ENCODE results near the gene TCF3.
"Not testable (repeated sequence)": the region's sequence is repeated elsewhere in the genome, so short reads cannot be mapped to it uniquely, and the experiment has no call there.

TCF3 gene

DNA sequence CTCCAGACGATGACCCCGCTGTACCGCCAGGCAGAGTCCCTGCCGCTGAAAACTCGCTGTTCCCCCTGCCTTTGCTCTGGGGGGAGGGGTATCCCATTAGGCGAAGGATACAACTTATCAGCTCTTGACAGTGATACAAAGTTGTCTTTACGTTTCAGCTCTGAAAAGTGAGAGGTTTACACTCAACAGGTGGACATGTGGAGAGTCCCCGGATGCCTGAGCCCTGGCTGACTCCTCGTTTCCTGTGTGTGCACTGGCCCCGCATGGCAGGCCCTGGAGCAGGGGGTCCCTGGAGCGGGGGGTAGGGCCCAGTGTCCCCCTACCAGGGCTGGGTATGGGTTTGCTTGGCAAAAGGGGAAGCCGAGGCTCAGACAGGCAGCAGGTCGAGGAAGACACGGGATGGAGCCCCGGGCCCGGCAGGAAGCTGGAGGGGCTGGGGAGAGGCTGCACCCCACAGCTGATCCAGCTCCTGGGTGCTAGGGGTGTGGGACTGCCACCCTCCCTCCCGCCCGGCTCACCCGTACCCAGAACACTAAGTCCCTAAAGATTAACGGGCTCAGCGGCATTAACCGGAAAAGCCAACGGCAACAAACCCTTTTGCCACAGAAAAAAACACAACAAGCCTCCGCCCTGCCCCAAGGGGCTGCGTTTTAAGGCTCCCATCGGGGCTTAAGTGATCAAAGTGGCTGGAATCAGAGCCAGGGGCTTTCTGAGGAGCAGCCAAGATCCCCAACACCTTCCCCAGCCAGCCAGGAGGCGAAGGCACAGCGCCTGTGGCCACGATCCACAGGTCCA lies 5.6 kb downstream of the TCF3 start:
- TF ChIP-seq, protein P1, sequence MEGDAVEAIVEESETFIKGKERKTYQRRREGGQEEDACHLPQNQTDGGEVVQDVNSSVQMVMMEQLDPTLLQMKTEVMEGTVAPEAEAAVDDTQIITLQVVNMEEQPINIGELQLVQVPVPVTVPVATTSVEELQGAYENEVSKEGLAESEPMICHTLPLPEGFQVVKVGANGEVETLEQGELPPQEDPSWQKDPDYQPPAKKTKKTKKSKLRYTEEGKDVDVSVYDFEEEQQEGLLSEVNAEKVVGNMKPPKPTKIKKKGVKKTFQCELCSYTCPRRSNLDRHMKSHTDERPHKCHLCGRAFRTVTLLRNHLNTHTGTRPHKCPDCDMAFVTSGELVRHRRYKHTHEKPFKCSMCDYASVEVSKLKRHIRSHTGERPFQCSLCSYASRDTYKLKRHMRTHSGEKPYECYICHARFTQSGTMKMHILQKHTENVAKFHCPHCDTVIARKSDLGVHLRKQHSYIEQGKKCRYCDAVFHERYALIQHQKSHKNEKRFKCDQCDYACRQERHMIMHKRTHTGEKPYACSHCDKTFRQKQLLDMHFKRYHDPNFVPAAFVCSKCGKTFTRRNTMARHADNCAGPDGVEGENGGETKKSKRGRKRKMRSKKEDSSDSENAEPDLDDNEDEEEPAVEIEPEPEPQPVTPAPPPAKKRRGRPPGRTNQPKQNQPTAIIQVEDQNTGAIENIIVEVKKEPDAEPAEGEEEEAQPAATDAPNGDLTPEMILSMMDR (IDR thresholded peaks at IDR 0.05; ENCODE audit: unreplicated experiment in 3 of 3) = no peak
- H3K27me3 Mint-ChIP-seq (ENCODE audit: low read depth) = no peaks in the 10 kb centered on the region
- H3K9me3 Mint-ChIP-seq = no peaks in the 10 kb centered on the region
- H3K27ac Mint-ChIP-seq = no peak overlapping the region
- H3K4me3 Mint-ChIP-seq = no peak overlapping the region
- peaks cover 7% of the 10 kb centered on the region for H3K4me1 Mint-ChIP-seq
- peaks cover 24% of the 10 kb centered on the region for H3K36me3 Mint-ChIP-seq (ENCODE audit: low read depth)

DNA sequence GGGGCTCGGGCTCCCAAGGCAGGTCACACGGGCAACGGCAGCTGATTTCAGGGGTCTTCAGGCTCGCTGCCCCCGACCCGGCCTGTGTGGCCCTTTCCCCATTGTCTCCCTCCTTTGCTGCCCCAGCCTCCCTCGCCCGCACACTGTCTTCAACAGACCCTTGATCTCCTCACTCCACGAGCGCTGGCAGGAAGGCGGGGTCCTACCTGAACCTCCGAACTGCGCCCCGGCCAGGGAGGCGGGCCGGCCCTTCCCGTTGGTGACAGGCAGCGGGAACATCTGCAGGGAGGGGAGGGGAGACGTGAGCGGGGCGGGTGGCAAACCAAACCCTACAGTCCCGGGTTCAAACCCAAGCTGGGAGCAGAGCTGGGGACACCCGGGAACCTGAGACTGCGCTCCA lies 6.3 kb downstream of the TCF3 start:
- no peaks in the 10 kb centered on the region for H3K9me3 Mint-ChIP-seq
- peaks cover 7% of the 10 kb centered on the region for H3K4me1 Mint-ChIP-seq
- peaks cover 26% of the 10 kb centered on the region for H3K36me3 Mint-ChIP-seq (ENCODE audit: low read depth)
- no peaks in the 10 kb centered on the region for H3K27me3 Mint-ChIP-seq (ENCODE audit: low read depth)
- TF ChIP-seq, protein P1 (IDR thresholded peaks at IDR 0.05; ENCODE audit: unreplicated experiment in 3 of 3) = no peak
- no peak overlapping the region for H3K27ac Mint-ChIP-seq
- H3K4me3 Mint-ChIP-seq = no peak overlapping the region

DNA sequence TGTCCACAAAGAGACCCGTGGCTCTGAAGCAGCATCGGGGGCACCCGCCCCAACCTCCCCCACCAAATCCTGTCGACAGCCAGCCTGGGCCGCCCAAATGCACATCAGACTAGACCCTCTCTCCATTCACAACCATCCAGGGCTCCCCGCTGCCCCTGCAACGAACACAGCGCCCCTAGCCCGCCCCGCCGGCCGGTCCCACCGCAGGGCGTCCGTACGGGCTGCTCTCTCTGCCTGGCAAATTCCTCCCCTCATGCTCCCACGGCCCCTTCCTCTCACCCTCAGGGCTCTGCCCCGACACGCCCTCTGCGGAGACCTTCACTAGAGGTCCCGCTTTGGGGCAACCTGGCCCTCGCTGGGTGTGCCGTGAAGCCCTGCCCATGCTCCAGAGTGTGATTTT lies 7.1 kb downstream of the TCF3 start:
- Mint-ChIP-seq H3K9me3 (no peaks in the 10 kb centered on the region), H3K4me3 (no peak overlapping the region), H3K36me3 (ENCODE audit: low read depth) (peaks cover 32% of the 10 kb centered on the region), H3K27me3 (ENCODE audit: low read depth) (no peaks in the 10 kb centered on the region), H3K27ac (no peak overlapping the region), H3K4me1 (no peaks in the 10 kb centered on the region)
- TF ChIP-seq, protein P1 (IDR thresholded peaks at IDR 0.05; ENCODE audit: unreplicated experiment in 3 of 3) = no peak

DNA sequence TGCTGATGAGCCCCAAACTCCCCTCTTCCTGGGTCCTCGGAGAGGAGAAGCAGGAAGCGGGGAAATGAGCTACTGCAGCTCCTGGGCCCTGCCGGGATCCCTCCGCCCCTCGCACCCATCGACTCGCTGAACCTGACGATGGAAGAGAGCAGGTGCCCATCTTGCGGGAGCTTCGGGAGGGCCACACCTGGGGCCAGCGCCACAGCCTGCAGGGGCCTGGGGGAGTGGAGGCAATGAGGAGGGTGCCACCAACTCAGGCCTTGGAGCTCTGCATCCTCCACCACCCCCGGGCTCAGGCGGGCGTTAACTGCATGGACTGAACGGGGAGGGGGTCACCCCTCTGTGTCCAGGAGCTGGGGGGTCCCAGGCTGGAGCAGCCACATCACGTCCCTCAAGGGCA lies 8.3 kb downstream of the TCF3 start:
- no peak overlapping the region for H3K27ac Mint-ChIP-seq

DNA sequence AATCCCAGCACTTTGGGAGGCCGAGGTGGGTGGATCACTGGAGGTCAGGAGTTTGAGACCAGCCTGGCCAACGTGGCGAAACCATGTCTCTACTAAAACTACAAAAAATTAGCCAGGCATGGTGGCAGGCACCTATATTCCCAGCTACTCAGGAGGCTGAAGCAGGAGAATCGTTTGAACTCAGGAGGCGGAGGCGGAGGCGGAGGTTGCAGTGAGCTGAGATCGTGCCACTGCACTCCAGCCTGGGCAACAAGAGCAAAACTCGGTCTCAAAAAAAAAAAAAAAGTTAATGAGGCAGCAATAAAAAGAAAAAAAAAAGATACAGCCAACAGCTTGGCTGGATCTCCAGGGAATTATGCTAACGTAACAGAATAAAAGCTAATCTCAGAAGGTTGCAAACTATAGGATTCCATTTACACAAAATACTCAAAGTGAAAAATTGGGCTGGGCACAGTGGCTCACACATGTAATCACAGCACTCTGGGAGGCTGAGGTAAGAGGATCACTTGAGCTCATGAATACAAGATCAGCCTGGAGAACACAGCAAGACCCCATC lies 11.4 kb downstream of the TCF3 start:
- not testable (repeated sequence) for H3K9me3 Mint-ChIP-seq

More for the DNA sequence above, 8.3 kb downstream of the TCF3 start:
- Mint-ChIP-seq H3K4me3 (no peak overlapping the region), H3K27me3 (ENCODE audit: low read depth) (no peaks in the 10 kb centered on the region), H3K4me1 (no peaks in the 10 kb centered on the region), H3K36me3 (ENCODE audit: low read depth) (peaks cover 40% of the 10 kb centered on the region), H3K9me3 (no peaks in the 10 kb centered on the region)
- TF ChIP-seq, protein P1 (IDR thresholded peaks at IDR 0.05; ENCODE audit: unreplicated experiment in 3 of 3) = no peak

DNA sequence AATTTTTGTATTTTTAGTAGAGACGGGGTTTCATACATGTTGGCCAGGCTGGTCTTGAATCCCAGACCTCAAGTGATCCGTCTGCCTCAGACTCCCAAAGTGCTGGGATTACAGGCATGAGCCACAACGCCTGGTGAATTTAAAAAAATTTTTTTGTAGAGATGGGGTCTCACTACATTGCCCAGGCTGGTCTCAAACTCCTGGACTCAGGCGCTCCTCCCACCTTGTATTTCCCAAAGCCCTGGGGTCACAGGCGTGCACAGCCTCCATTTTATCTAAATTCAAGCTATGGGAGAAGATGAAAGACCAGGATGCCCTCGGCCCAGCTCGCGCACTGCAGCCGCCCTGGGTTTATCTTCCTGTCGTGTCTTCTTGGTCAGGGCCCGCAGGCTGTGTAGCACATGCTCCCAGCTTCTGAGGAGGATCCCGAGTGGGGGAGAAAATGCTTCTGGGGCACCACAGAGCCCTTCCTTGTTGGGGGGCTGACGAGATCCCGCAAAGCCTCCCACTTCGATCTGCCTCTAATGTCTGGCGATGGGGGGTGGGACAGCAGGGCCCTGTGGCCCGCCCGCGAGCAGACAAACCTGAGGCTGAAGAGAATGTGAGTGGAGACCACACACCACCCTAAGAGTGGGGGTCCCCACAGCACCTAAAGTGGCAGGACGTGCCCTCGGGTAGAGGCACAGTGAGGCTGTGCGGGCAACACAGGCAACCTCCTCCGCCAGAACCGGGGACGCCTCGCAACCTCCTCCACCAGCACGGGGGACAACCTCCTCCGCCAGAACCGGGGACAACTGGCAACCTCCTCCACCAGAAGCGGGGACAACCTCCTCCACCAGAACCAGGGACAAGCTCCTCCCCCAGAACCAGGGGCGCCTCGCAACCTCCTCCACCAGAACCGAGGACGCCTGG lies 15.8 kb downstream of the TCF3 start:
- Mint-ChIP-seq H3K9me3 (no peaks in the 10 kb centered on the region), H3K4me3 (no peak overlapping the region), H3K4me1 (no peaks in the 10 kb centered on the region), H3K27me3 (ENCODE audit: low read depth) (no peaks in the 10 kb centered on the region), H3K36me3 (ENCODE audit: low read depth) (peaks cover 71% of the 10 kb centered on the region), H3K27ac (no peak overlapping the region)
- TF ChIP-seq, protein P1 (IDR thresholded peaks at IDR 0.05; ENCODE audit: unreplicated experiment in 3 of 3) = no peak

More for the DNA sequence above, 11.4 kb downstream of the TCF3 start:
- H3K4me3 Mint-ChIP-seq; H3K27me3 Mint-ChIP-seq (ENCODE audit: low read depth); H3K27ac Mint-ChIP-seq; H3K4me1 Mint-ChIP-seq: not testable (repeated sequence)
- H3K36me3 Mint-ChIP-seq (ENCODE audit: low read depth) = peaks cover 67% of the 10 kb centered on the region

All from nephron (organoid).